IMR-90 (cell line): ENCODE data around the gene KRT74. TPM values are rescaled to one million over a fixed set of nuclear protein-coding genes. Genes with fewer than 3 reads are reported as not detected.

Experiments used
- ATAC-seq: fragments of 200-7000 bp; cut with Tn5 transposase; 2 replicates; pipeline ENCODE4 v1.9.1; 2020; ENCODE audit warnings: low read depth, mild to moderate bottlenecking, moderate library complexity
- BruUV-seq: library from RNA; stranded (reverse); fragments of 400-500 nt; replicated peaks from 2 replicates; lab custom pipeline; 2021; lab: Mats Ljungman, UMichigan
- CTCF ChIA-PET: fragments of 300-600 bp; formaldehyde crosslinking; extraction: SDS; loops from one replicate; lab custom pipeline; 2021; ENCODE audit warnings: antibody characterized with exemption; lab: Yijun Ruan, JAX
- POLR2A ChIA-PET: fragments of 300-600 bp; sonication (Branson Sonifier 250); formaldehyde crosslinking; loops from one replicate; lab custom pipeline; 2022; ENCODE audit warnings: antibody characterized with exemption; ENCODE audit not compliant: unreplicated experiment; lab: Charles Lee
- DNase-seq: peaks from one replicate; pipeline ENCODE4 v3.0.0; 2013
- H2AFZ ChIP-seq: replicated peaks from 2 replicates; pipeline ENCODE3; 2013; ENCODE audit warnings: low read length, mild to moderate bottlenecking; ENCODE audit not compliant: poor library complexity
- H2AK5ac ChIP-seq: 2 replicates; pipeline ENCODE4 v1.6.1; 2013; ENCODE audit warnings: low read depth, low read length, inconsistent platforms
- H2AK9ac ChIP-seq: replicated peaks from 2 replicates; pipeline ENCODE3; 2013; ENCODE audit warnings: mild to moderate bottlenecking, low read depth, low read length, moderate library complexity; ENCODE audit not compliant: poor library complexity
- H2BK120ac ChIP-seq: 2 replicates; pipeline ENCODE4 v1.6.1; 2013; ENCODE audit warnings: low read depth, low read length, inconsistent platforms
- H2BK15ac ChIP-seq: 3 replicates; pipeline ENCODE4 v1.6.1; 2013; ENCODE audit warnings: low read depth, low read length, inconsistent platforms
- H2BK20ac ChIP-seq: 2 replicates; pipeline ENCODE4 v1.6.1; 2013; ENCODE audit warnings: low read depth, mild to moderate bottlenecking, inconsistent platforms, low read length, moderate library complexity
- H2BK5ac ChIP-seq: 2 replicates; pipeline ENCODE4 v1.6.1; 2013; ENCODE audit warnings: mild to moderate bottlenecking, low read depth, low read length, inconsistent platforms; ENCODE audit not compliant: poor library complexity, severe bottlenecking
- H3K14ac ChIP-seq: replicated peaks from 2 replicates; pipeline ENCODE4 v1.6.1; 2013; ENCODE audit warnings: low read depth, low read length, inconsistent platforms
- H3K18ac ChIP-seq: 2 replicates; pipeline ENCODE4 v1.6.1; 2013; ENCODE audit warnings: low read depth, low read length, control low read depth
- H3K23ac ChIP-seq: 2 replicates; pipeline ENCODE4 v1.6.1; 2013; ENCODE audit warnings: low read depth, low read length, inconsistent platforms
- H3K27ac ChIP-seq: 2 replicates; pipeline ENCODE4 v1.5.1; 2013; ENCODE audit warnings: mild to moderate bottlenecking, control low read depth, low read length; ENCODE audit not compliant: insufficient read depth
- H3K27me3 ChIP-seq: 2 replicates; pipeline ENCODE4 v1.6.1; 2013; ENCODE audit warnings: low read length; ENCODE audit not compliant: control insufficient read depth, insufficient read depth
- H3K36me3 ChIP-seq: 2 replicates; pipeline ENCODE4 v1.6.1; 2013; ENCODE audit warnings: low read length, mixed read lengths; ENCODE audit not compliant: control insufficient read depth, insufficient read depth
- H3K4ac ChIP-seq: 2 replicates; pipeline ENCODE4 v1.6.1; 2013; ENCODE audit warnings: low read depth, low read length, inconsistent platforms
- H3K4me1 ChIP-seq: 2 replicates; pipeline ENCODE4 v1.6.1; 2013; ENCODE audit warnings: low read length, mixed read lengths; ENCODE audit not compliant: control insufficient read depth, insufficient read depth
- H3K4me2 ChIP-seq: 2 replicates; pipeline ENCODE4 v1.6.1; 2013; ENCODE audit warnings: low read depth, mild to moderate bottlenecking, control low read depth, low read length, moderate library complexity
- H3K4me3 ChIP-seq: 2 replicates; pipeline ENCODE4 v1.5.1; 2013; ENCODE audit warnings: low read depth, mild to moderate bottlenecking, control low read depth, low read length, moderate library complexity; ENCODE audit not compliant: insufficient read depth
- H3K56ac ChIP-seq: 2 replicates; pipeline ENCODE4 v1.6.1; 2013; ENCODE audit warnings: low read length, inconsistent platforms; ENCODE audit not compliant: insufficient read depth; ENCODE audit errors: extremely low read depth
- H3K79me1 ChIP-seq, 2 experiments: 2 replicates each; pipeline ENCODE4 v1.6.1; 2013; ENCODE audit warnings: low read length in 2 of 2, inconsistent platforms in 1 of 2, low read depth in 1 of 2
- H3K9ac ChIP-seq: 2 replicates; pipeline ENCODE4 v1.6.1; 2013; ENCODE audit warnings: low read depth, low read length, control low read depth
- H3K9me1 ChIP-seq: 2 replicates; pipeline ENCODE4 v1.6.1; 2013; ENCODE audit warnings: low read length, inconsistent platforms; ENCODE audit not compliant: insufficient read depth
- H3K9me3 ChIP-seq: 2 replicates; pipeline ENCODE4 v1.6.1; 2013; ENCODE audit warnings: low read length; ENCODE audit not compliant: control insufficient read depth, insufficient read depth
- H4K20me1 ChIP-seq: 2 replicates; pipeline ENCODE4 v1.6.1; 2013; ENCODE audit warnings: low read length, inconsistent platforms; ENCODE audit not compliant: insufficient read depth
- H4K5ac ChIP-seq: 2 replicates; pipeline ENCODE4 v1.6.1; 2013; ENCODE audit warnings: mild to moderate bottlenecking, low read depth, low read length, control low read depth
- H4K8ac ChIP-seq, 2 experiments: 2 replicates each; pipeline ENCODE4 v1.6.1; 2013; ENCODE audit warnings: low read depth in 2 of 2, low read length in 2 of 2, control low read depth in 1 of 2, inconsistent platforms in 1 of 2
- H4K91ac ChIP-seq: 2 replicates; pipeline ENCODE4 v1.6.1; 2013; ENCODE audit warnings: low read depth, low read length, inconsistent platforms; ENCODE audit not compliant: insufficient read depth
- BHLHE40 ChIP-seq: fragments of 150-350 bp; IDR thresholded peaks from 2 replicates; pipeline ENCODE4 v1.6.1; 2016; ENCODE audit warnings: mild to moderate bottlenecking, low read depth, low read length
- MAZ ChIP-seq: IDR thresholded peaks from 2 replicates; pipeline ENCODE4 v1.6.1; 2012; ENCODE audit warnings: low read depth, mild to moderate bottlenecking, low read length, improper control_type of control experiment, moderate library complexity, borderline replicate concordance
- MXI1 ChIP-seq: IDR thresholded peaks from 2 replicates; pipeline ENCODE4 v1.6.1; 2012; ENCODE audit warnings: low read depth, mild to moderate bottlenecking, low read length, moderate library complexity, borderline replicate concordance
- NFE2L2 ChIP-seq: fragments of 150-350 bp; IDR thresholded peaks from 2 replicates; pipeline ENCODE4 v1.6.1; 2016; ENCODE audit warnings: low read depth, mild to moderate bottlenecking, low read length
- POLR2A ChIP-seq: IDR thresholded peaks from 2 replicates; pipeline ENCODE4 v1.6.1; 2012; ENCODE audit warnings: mild to moderate bottlenecking, low read depth, low read length
- RFX5 ChIP-seq: IDR thresholded peaks from 2 replicates; pipeline ENCODE4 v1.8.0; 2012; ENCODE audit warnings: low read depth, mild to moderate bottlenecking, low read length, moderate library complexity
- SMC3 ChIP-seq: fragments of 150-350 bp; IDR thresholded peaks from 2 replicates; pipeline ENCODE4 v1.6.1; 2016; ENCODE audit warnings: low read depth, mild to moderate bottlenecking, antibody characterized with exemption, low read length, moderate library complexity
- WGBS, 2 experiments: methylation state at CpG; one replicate each; pipeline versions ENCODE4 v1.1.5 to v1.1.7; 2013; ENCODE audit warnings: missing lambda C conversion rate in 2 of 2; ENCODE audit not compliant: insufficient read length in 1 of 2; ENCODE audit errors: extremely low coverage in 2 of 2; 5-methylcytosine and 5-hydroxymethylcytosine counted together
- dilution Hi-C: fragments of 300-500 bp; cut with HindIII; formaldehyde crosslinking; loops from one replicate; pipeline ENCODE4 v1.14.3; 2018; ENCODE audit warnings: low sequenced_read_pairs; ENCODE audit not compliant: unreplicated experiment
- in situ Hi-C: fragments of 300-500 bp; cut with MboI; formaldehyde crosslinking; loops from 3 replicates; pipeline ENCODE4 v1.14.3; 2019; ENCODE audit warnings: low sequenced_read_pairs, inconsistent platforms, mixed read lengths
- intact Hi-C: fragments of 100-400 bp; cut with micrococcal nuclease; formaldehyde crosslinking; loops from 2 replicates; pipeline ENCODE4 v1.10.0; 2022
- polyA plus RNA-seq, 3 experiments: library from polyadenylated mRNA; depleted of rRNA; stranded (reverse); fragments of >200 nt; gene quantifications; 2 replicates each; pipeline ENCODE4 v1.2.3, GENCODE V29; 2012; ENCODE audit warnings: low replicate concordance in 1 of 3
- total RNA-seq: library from RNA; depleted of rRNA; stranded (reverse); fragments of >200 nt; gene quantifications from 2 replicates; pipeline ENCODE4 v1.2.3, GENCODE V29; 2012
- TF ChIP-seq, protein P1 (sequence below): conservative IDR thresholded peaks from 2 replicates; pipeline ENCODE4 v1.5.1; 2012; ENCODE audit warnings: mild to moderate bottlenecking, low read depth, low read length, improper control_type of control experiment

KRT74 gene
- total and polyA plus RNA-seq, 2 of the 4 experiments (the other 2 are of a cell fraction), result not detected

DNA sequence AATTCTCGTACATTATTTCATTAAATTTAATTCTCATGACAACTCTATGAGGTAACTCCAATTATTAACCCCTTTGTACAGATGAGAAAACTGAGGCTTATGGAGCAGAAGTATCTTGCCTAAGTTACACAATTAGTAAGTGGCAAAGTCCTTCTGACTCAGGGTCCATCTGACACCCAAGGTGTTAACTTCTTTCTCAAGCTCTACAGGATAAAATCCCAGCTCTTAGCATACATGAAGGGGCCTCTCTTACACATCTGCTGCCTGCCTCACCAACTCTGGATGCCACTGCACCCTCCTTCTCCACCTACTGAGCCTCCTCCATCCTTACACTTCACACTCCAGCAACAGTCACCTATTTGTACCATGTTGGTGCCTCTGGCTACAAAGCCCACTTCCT lies 31.9 kb upstream of the KRT74 start:
- no CpG with 5 or more reads among the region's 1 CpG for WGBS, 2 experiments
- Histone ChIP-seq H4K5ac (no peak overlapping the region), H2BK15ac (no peak overlapping the region), H3K9me3 (no peaks in the 10 kb centered on the region), H3K79me1 (no peaks in the 10 kb centered on the region), H3K4me2 (no peak overlapping the region), H3K18ac (no peak overlapping the region), H3K9ac (no peak overlapping the region), H3K27ac (no peak overlapping the region), H3K23ac (no peak overlapping the region), H2AK5ac (no peak overlapping the region), H2AK9ac (no peak overlapping the region), H3K4me1 (no peaks in the 10 kb centered on the region), H3K4ac (no peak overlapping the region), H3K56ac (no peak overlapping the region), H2BK20ac (no peak overlapping the region), H2BK5ac (no peak overlapping the region), H3K36me3 (no peaks in the 10 kb centered on the region), H3K9me1 (no peaks in the 10 kb centered on the region), H2BK120ac (no peak overlapping the region), H4K20me1 (no peaks in the 10 kb centered on the region), H3K14ac (no peak overlapping the region), H3K4me3 (no peak overlapping the region), H3K27me3 (peaks cover 41% of the 10 kb centered on the region), H4K8ac (no peak overlapping the region), H4K91ac (no peak overlapping the region), H2AFZ (no peak overlapping the region)
- no peak for DNase-seq
- in situ Hi-C loops (no loop called here), dilution Hi-C loops (no loop called here), intact Hi-C loops (no loop called here)
- TF ChIP-seq BHLHE40 (no peak), NFE2L2 (no peak), POLR2A (no peak), RFX5 (no peak), MXI1 (no peak), MAZ (no peak), SMC3 (no peak)
- TF ChIP-seq, protein P1, sequence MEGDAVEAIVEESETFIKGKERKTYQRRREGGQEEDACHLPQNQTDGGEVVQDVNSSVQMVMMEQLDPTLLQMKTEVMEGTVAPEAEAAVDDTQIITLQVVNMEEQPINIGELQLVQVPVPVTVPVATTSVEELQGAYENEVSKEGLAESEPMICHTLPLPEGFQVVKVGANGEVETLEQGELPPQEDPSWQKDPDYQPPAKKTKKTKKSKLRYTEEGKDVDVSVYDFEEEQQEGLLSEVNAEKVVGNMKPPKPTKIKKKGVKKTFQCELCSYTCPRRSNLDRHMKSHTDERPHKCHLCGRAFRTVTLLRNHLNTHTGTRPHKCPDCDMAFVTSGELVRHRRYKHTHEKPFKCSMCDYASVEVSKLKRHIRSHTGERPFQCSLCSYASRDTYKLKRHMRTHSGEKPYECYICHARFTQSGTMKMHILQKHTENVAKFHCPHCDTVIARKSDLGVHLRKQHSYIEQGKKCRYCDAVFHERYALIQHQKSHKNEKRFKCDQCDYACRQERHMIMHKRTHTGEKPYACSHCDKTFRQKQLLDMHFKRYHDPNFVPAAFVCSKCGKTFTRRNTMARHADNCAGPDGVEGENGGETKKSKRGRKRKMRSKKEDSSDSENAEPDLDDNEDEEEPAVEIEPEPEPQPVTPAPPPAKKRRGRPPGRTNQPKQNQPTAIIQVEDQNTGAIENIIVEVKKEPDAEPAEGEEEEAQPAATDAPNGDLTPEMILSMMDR, result no peak
- ChIA-PET CTCF (no interaction called here), POLR2A (no interaction called here)
- no peak for ATAC-seq
- BruUV-seq, result no TSS peak
